ENCODE data around the gene JADE3. TPM values are rescaled to one million over a fixed set of nuclear protein-coding genes. Genes with fewer than 3 reads are reported as not detected.

JADE3 gene
- total RNA-seq, 1 experiment from 2014 or later, result 20.2 TPM

DNA sequence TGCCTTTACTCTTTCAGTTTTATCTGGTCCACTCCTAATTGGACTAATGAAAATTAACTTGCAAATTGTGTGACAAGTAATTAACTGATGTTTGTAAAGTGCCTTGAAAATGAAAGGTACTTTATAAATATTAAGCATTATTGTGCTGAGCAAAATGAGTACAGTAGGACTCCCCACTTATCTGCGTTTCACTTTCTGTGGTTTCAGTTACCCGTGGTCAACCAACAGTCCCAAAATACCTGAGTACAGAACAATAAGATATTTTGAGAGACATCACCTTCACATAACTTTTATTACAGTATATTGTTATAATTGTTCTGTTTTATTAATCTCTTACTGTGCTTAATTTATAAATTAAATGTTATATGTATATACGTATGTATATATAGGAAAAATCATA is 27.4 kb upstream of the JADE3 start:
- Histone ChIP-seq H3T11ph (ENCODE audit: low read length) (no peak overlapping the region), H3K23me2 (ENCODE audit: insufficient read length, low read depth, low read length, poor library complexity, severe bottlenecking) (no peaks in the 10 kb centered on the region), H3K27ac (ENCODE audit: insufficient read length, low read depth, low read length) (no peak overlapping the region), H2BK12ac (ENCODE audit: insufficient read length, low read depth, low read length) (no peak overlapping the region), H3K18ac (ENCODE audit: insufficient read length, low read depth, low read length) (no peak overlapping the region), H3K4me2 (ENCODE audit: insufficient read depth, insufficient read length, low read length) (no peak overlapping the region), H3K4me1 (ENCODE audit: insufficient read depth, low read length) (no peaks in the 10 kb centered on the region), H3K14ac (ENCODE audit: insufficient read depth, low read length) (no peak overlapping the region), H3K9me3 (ENCODE audit: control insufficient read depth, low read depth, low read length) (peaks cover 12% of the 10 kb centered on the region), H3K23ac (ENCODE audit: insufficient read length, low read depth, low read length) (no peak overlapping the region), H4K8ac (replicated peaks; ENCODE audit: insufficient read length, low read depth, low read length) (no peak overlapping the region), H2BK120ac (ENCODE audit: low read depth, low read length, poor library complexity, severe bottlenecking) (no peak overlapping the region), H2AFZ (ENCODE audit: low read length) (no peak overlapping the region), H3K56ac (ENCODE audit: insufficient read length, low read depth, low read length) (no peak overlapping the region), H4K20me1 (ENCODE audit: control insufficient read depth, insufficient read depth, insufficient read length) (no peaks in the 10 kb centered on the region), H2BK5ac (ENCODE audit: insufficient read length, low read length) (no peak overlapping the region), H3K79me2 (ENCODE audit: insufficient read depth, low read length) (no peaks in the 10 kb centered on the region), H3K9ac (ENCODE audit: extremely low read depth, insufficient read length, low read length) (no peak overlapping the region), H2BK20ac (ENCODE audit: low read depth, low read length, poor library complexity, severe bottlenecking) (no peak overlapping the region), H4K5ac (ENCODE audit: insufficient read length, low read depth, low read length) (no peak overlapping the region), H2BK15ac (ENCODE audit: low read depth, low read length) (no peak overlapping the region), H4K91ac (ENCODE audit: insufficient read length, low read depth, low read length) (no peak overlapping the region), H3K4ac (ENCODE audit: low read depth, low read length) (no peak overlapping the region), H3K79me1 (ENCODE audit: insufficient read depth, low read depth, low read length, poor library complexity, severe bottlenecking) (no peaks in the 10 kb centered on the region), H2AK5ac (ENCODE audit: insufficient read length, low read length) (no peak overlapping the region), H3K27me3 (ENCODE audit: insufficient read depth, low read length) (no peaks in the 10 kb centered on the region)
- H3K36me3 Mint-ChIP-seq (ENCODE audit: insufficient read depth in 1 of 3, low read depth in 3 of 3), result peaks cover 0 to 7% (median 0%) of the 10 kb centered on the region in 3 experiments; a peak in 3 of 7 replicates
- peaks cover 29 to 39% of the 10 kb centered on the region in 2 experiments for H3K9me3 Mint-ChIP-seq
- peaks cover 4 to 7% of the 10 kb centered on the region in 2 experiments for H3K4me1 Mint-ChIP-seq
- no peak overlapping the region for H3K27ac Mint-ChIP-seq
- WGBS (ENCODE audit: extremely low coverage, insufficient read length, low lambda C conversion rate), result no CpG with 5 or more reads among the region's 3 CpGs
- H3K4me3 Mint-ChIP-seq, result no peak overlapping the region
- H3K27me3 Mint-ChIP-seq (ENCODE audit: low read depth), result no peaks in the 10 kb centered on the region
- TF ChIP-seq, protein P1, sequence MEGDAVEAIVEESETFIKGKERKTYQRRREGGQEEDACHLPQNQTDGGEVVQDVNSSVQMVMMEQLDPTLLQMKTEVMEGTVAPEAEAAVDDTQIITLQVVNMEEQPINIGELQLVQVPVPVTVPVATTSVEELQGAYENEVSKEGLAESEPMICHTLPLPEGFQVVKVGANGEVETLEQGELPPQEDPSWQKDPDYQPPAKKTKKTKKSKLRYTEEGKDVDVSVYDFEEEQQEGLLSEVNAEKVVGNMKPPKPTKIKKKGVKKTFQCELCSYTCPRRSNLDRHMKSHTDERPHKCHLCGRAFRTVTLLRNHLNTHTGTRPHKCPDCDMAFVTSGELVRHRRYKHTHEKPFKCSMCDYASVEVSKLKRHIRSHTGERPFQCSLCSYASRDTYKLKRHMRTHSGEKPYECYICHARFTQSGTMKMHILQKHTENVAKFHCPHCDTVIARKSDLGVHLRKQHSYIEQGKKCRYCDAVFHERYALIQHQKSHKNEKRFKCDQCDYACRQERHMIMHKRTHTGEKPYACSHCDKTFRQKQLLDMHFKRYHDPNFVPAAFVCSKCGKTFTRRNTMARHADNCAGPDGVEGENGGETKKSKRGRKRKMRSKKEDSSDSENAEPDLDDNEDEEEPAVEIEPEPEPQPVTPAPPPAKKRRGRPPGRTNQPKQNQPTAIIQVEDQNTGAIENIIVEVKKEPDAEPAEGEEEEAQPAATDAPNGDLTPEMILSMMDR (conservative IDR thresholded peaks at IDR 0.05), result no peak
- no peak for DNase-seq

Measured in H9 (cell line).